Tibial nerve (tissue), 4 donors: ENCODE results near the gene ATMIN.

Experiments used
- CTCF ChIP-seq, 5 experiments: fragments of 200-600 bp in 3 of 5; fragments of 450-650 bp in 2 of 5; sonication (generic) in 3 of 5; IDR thresholded peaks; one replicate each; pipeline ENCODE4 v1.5.1; 2016 to 2019; ENCODE audit warnings: antibody characterized with exemption in 5 of 5, mild to moderate bottlenecking in 3 of 5, moderate library complexity in 2 of 5
- EP300 ChIP-seq, 2 donors: sonication (generic); formaldehyde crosslinking; IDR thresholded peaks; one replicate each; pipeline ENCODE4 v1.6.1; 2017; ENCODE audit warnings: antibody characterized with exemption in 2 of 2, mild to moderate bottlenecking in 1 of 2
- POLR2A ChIP-seq, 2 donors: fragments of 450-650 bp; IDR thresholded peaks; one replicate each; pipeline ENCODE4 v1.6.1; 2017; ENCODE audit warnings: antibody characterized with exemption in 2 of 2, mild to moderate bottlenecking in 2 of 2, moderate library complexity in 2 of 2

GRCh38 chr16:80996688-80997138 is 38.9 kb upstream of the ATMIN start:
- TF ChIP-seq POLR2A (IDR thresholded peaks at IDR 0.05): no peak
- no peak for TF ChIP-seq CTCF (IDR thresholded peaks at IDR 0.05)
- TF ChIP-seq EP300 (IDR thresholded peaks at IDR 0.05): no peak
